HFFc6 (cell line): ENCODE results near the gene FYN. TPM values are rescaled to one million over a fixed set of nuclear protein-coding genes. Genes with fewer than 3 reads are reported as not detected.

Experiments used
- DNase-seq: peaks from one replicate; pipeline ENCODE4 v3.0.0-alpha.2; 2018
- H3K27ac Mint-ChIP-seq: 2 replicates; pipeline ENCODE4 v1.8.0; 2020; ENCODE audit warnings: mild to moderate bottlenecking, mixed read lengths
- H3K27me3 Mint-ChIP-seq: 2 replicates; pipeline ENCODE4 v1.8.0; 2021; ENCODE audit warnings: mild to moderate bottlenecking, moderate library complexity, mixed read lengths; ENCODE audit not compliant: insufficient read depth
- H3K36me3 Mint-ChIP-seq: 2 replicates; pipeline ENCODE4 v1.8.0; 2021; ENCODE audit warnings: low read depth, mixed read lengths
- H3K4me1 Mint-ChIP-seq: 2 replicates; pipeline ENCODE4 v1.8.0; 2020; ENCODE audit warnings: low read depth, mixed read lengths
- H3K4me3 Mint-ChIP-seq: 2 replicates; pipeline ENCODE4 v1.8.0; 2020; ENCODE audit warnings: mild to moderate bottlenecking, moderate library complexity, mixed read lengths
- H3K9me3 Mint-ChIP-seq: 2 replicates; pipeline ENCODE4 v1.8.0; 2020; ENCODE audit warnings: mild to moderate bottlenecking, mixed read lengths
- CTCF ChIP-seq: fragments of 200-600 bp; sonication (generic); IDR thresholded peaks from 2 replicates; pipeline ENCODE4 v1.5.0; 2021; ENCODE audit warnings: antibody characterized with exemption, mild to moderate bottlenecking
- total RNA-seq, 6 experiments: library from RNA; stranded (reverse); fragmentation: NEBNext Ultra II Directional; extraction: Animal tissue kit (Norgen Biotek cat#: 25700); gene quantifications; 2 replicates in 1 of 6; 3 replicates in 5 of 6; pipeline ENCODE4 v1.2.3, GENCODE V29; 2021

Gene FYN
- total RNA-seq, 6 experiments from 2014 or later = 41.5 to 59.9 (median 49.7) TPM

DNA sequence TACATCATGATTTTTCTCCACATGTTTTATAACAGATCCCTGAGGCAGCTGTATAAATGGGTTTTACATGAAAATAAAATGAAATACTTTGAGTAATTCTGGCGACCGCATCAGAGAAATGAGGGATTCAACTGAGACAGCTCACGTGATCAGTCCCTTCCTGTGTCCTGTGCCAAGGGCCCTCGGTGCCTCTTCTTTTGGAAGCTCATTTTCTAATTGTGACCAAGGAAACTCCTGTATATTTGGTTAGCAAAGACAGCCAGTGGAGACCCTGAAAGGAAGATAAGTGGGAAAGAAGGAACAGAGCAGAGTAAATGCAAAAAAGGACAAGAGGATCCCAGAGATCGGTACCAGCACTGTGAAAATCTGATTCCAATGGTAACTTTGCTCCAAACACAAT lies 129.9 kb downstream of the FYN start:
- H3K4me3 Mint-ChIP-seq = no peak overlapping the region
- no peaks in the 10 kb centered on the region for H3K36me3 Mint-ChIP-seq
- H3K27me3 Mint-ChIP-seq = no peaks in the 10 kb centered on the region; the same call in 1 of the 2 replicates
- H3K4me1 Mint-ChIP-seq = peaks cover 15% of the 10 kb centered on the region
- H3K27ac Mint-ChIP-seq = no peak overlapping the region
- no peaks in the 10 kb centered on the region for H3K9me3 Mint-ChIP-seq
- TF ChIP-seq CTCF = no peak
- DNase-seq = no peak

DNA sequence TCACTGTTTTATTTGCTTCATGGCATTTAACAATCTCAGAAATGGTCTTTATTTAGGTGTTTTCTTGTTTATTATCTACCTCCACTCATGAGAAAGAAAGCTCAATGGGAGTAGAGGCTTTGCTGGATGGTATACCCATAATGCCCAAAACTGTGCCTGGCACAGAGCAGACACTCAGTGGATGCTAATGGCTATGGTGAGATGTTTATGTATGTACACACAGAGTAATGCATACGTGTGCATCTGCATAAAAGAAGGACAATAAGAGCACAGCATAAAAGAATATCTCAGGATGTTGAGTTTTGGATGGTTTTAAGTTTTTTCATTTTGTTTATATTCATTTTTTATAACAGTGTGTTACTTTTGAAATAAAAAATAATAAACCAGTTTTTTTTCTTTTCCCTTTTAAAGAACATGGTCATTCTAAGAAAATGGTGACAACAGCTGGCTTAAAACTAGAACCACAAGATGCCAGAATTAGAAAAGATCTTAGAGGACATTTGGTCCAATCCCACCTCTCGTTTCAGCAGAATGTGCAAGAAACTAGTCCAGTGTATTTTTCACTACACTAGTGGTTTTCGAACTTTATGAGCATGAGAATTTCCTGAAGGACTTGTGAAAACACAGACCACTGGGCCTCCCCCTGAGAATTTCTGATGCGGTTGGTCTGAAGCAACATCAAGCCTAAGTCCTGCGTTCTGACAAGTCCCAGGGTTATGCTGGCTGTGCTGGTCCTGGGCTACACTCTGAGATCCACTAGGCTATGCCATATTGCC lies 131.9 kb downstream of the FYN start:
- no peak for TF ChIP-seq CTCF
- Mint-ChIP-seq H3K4me3 (no peak overlapping the region), H3K4me1 (peaks cover 35% of the 10 kb centered on the region), H3K36me3 (no peaks in the 10 kb centered on the region), H3K27ac (no peak overlapping the region), H3K27me3 (peaks cover 6% of the 10 kb centered on the region; the same call in 1 of the 2 replicates), H3K9me3 (no peaks in the 10 kb centered on the region)
- no peak for DNase-seq

DNA sequence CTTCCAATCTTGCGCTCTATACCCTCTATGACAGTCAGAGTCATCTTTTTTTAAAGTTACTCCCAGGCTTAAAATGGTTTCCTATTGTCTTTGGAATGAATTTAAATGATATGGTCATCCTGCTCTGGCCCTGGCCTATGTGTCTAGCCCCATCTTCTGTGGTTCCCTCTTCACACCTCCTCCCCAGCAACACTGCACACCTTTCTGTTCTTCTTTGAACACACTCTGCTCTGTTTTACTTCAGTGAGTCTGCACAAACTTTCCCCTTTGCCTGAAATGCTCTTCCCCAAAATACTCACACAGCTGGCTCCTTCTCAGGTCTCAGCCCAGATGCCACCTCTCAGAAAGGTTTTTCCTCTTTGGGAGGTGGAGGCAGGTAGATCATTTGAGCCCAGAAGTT lies 132.7 kb downstream of the FYN start:
- DNase-seq = no peak
- TF ChIP-seq CTCF = no peak
- no peak overlapping the region for H3K27ac Mint-ChIP-seq
- no peak overlapping the region for H3K4me3 Mint-ChIP-seq
- no peaks in the 10 kb centered on the region for H3K36me3 Mint-ChIP-seq
- peaks cover 6% of the 10 kb centered on the region; the same call in 1 of the 2 replicates for H3K27me3 Mint-ChIP-seq
- H3K9me3 Mint-ChIP-seq = no peaks in the 10 kb centered on the region
- H3K4me1 Mint-ChIP-seq = peaks cover 43% of the 10 kb centered on the region

DNA sequence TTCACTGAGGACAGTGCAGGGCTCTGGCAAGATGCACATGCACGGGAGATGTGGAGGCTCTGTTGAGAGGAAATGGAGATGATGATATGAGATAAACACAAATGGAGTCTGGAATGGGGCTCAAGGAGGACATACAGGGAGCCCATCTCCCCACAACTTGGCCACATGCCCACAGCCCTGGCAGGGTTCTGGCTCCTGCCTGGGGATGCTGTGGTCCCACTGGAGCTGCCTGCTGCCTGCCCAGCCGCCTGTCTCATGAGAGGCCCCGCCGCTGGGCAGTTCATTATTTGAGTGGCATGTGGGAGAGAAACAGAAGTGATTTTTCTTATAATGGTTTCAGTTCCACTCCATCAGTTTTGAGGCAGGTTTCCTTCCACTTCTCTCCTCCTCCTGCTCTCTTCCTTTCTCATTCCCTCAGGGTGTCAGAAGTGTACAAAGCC lies 134.0 kb downstream of the FYN start:
- peaks cover 39% of the 10 kb centered on the region for H3K4me1 Mint-ChIP-seq
- DNase-seq = no peak
- TF ChIP-seq CTCF = no peak

DNA sequence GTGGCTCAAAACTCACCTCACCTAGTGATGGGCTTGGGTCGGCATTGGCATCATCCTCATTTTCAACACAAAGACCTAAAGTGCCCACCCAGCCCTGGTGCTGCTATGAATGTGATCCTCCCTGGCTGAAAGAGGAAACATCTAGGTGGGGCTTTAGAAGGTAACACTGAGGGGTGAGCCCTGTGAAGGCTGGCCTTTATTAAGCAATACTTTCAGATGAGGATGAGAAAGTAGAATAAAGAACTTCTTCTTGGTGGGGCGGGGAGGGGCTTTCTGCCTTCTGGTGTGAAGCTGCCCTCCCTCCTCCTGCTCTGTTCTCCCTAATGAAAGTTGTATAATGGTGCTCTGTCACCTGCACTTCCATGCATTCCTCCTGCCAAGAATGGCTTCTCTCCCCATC lies 134.6 kb downstream of the FYN start:
- no peaks in the 10 kb centered on the region for H3K36me3 Mint-ChIP-seq
- no peaks in the 10 kb centered on the region for H3K9me3 Mint-ChIP-seq
- H3K27me3 Mint-ChIP-seq = peaks cover 6% of the 10 kb centered on the region; the same call in 1 of the 2 replicates
- no peak for TF ChIP-seq CTCF
- no peak overlapping the region for H3K27ac Mint-ChIP-seq
- DNase-seq = no peak
- H3K4me1 Mint-ChIP-seq = peaks cover 41% of the 10 kb centered on the region
- no peak overlapping the region for H3K4me3 Mint-ChIP-seq

More for the DNA sequence above, 134.0 kb downstream of the FYN start:
- no peaks in the 10 kb centered on the region for H3K9me3 Mint-ChIP-seq
- H3K27me3 Mint-ChIP-seq = peaks cover 6% of the 10 kb centered on the region; the same call in 1 of the 2 replicates
- H3K4me3 Mint-ChIP-seq = no peak overlapping the region
- no peak overlapping the region for H3K27ac Mint-ChIP-seq
- H3K36me3 Mint-ChIP-seq = no peaks in the 10 kb centered on the region
